Measurements from ENCODE around the gene BTBD19. TPM values are rescaled to one million over a fixed set of nuclear protein-coding genes. Genes with fewer than 3 reads are reported as not detected.
"Not testable (repeated sequence)": the region's sequence is repeated elsewhere in the genome, so short reads cannot be mapped to it uniquely, and the experiment has no call there.

BTBD19 gene, protein sequence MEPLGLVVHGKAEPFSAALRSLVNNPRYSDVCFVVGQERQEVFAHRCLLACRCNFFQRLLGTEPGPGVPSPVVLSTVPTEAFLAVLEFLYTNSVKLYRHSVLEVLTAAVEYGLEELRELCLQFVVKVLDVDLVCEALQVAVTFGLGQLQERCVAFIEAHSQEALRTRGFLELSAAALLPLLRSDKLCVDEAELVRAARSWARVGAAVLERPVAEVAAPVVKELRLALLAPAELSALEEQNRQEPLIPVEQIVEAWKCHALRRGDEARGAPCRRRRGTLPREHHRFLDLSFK
- polyA plus RNA-seq (2012; ENCODE audit: low read depth, missing spikeins) = 1.6 TPM

DNA sequence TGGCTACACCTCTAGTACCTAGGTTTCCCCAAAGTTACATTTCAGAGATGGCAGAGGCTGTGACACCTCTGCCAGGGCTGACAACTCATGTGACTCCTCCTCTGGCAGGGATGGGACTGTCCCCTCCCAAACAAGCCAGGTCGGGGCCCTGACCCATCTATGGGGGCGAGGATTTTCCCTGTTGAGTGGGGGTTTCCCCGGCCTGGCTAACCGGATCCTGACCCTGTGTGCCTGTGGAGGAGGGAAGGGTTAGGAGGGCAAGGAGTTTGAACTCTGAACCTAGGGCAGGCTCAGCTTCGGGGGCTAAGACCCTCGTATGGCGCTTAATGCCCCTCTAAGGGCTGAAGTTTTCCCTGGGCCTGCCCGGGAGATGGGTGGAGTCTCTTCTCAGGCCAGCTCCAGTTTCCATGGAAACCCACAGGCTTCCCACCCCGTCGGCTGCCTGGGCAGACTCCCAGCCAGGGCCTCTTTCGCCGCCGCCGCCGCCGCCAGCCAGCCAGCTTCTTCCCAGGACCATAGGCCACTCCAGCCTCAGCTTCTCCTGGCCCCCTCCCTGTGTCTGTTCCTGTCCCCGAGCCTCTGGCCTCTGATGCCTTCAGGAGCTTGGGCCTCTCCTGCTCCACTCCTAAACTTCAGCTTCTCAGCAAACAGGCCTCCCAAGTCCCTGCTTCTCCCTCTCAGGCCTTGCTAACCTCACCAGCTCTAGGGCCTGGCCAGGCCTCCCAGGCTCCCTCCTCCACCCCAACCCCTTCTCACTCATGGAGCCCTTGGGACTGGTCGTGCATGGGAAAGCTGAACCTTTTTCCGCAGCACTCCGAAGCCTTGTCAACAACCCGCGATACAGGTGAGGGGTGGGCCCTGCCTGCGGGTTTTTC lies at the start of gene BTBD19:
Gene BTBD19 (plus strand): TSS at position 461 of the 875 bp plus-strand sequence. CDS start 298 bp downstream, at position 759.
- DNase-seq (ENCODE audit: insufficient read length, low spot score) (no peak), FAIRE-seq (no peak)
- TF ChIP-seq POLR2A (IDR thresholded peaks at IDR 0.05; ENCODE audit: low read depth, low read length) (no peak), POU2F2 (IDR thresholded peaks at IDR 0.05; ENCODE audit: low read depth, low read length) (peak; percentile 74), POLR2AphosphoS5 (IDR thresholded peaks at IDR 0.05; ENCODE audit: low read depth, low read length) (peak; percentile 0; the same call in 1 of the 2 replicates), SPI1 (IDR thresholded peaks at IDR 0.05; ENCODE audit: low read depth, low read length) (no peak), PAX5 (IDR thresholded peaks at IDR 0.05; ENCODE audit: insufficient read depth, low read length, severe bottlenecking) (no peak), TAF1 (IDR thresholded peaks at IDR 0.05; ENCODE audit: low read depth, low read length) (0 out of 2 replicates have a peak, but pooled peaks have one; percentile 31)

DNA sequence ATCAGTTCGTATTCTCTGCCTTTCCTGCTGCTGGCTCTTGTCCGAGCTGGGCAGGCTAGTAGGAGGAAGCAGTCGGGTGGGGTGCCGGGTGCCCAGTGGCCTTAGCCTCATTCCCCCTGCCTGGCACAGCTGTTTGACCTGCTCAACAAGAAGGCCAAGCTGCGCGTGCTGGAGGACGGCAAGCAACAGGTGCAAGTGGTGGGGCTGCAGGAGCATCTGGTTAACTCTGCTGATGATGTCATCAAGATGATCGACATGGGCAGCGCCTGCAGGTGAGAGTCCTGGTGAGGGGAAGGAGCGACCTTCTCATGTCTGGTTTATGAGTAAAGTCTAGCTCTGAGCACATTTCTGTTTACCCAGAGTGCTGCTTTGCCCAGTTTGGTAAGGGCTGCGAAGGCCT lies 49.2 kb upstream of the BTBD19 start:
- TF ChIP-seq POLR2AphosphoS5 (IDR thresholded peaks at IDR 0.05; ENCODE audit: low read depth, low read length) (no peak), PAX5 (IDR thresholded peaks at IDR 0.05; ENCODE audit: insufficient read depth, low read length, severe bottlenecking) (no peak), POLR2A (IDR thresholded peaks at IDR 0.05; ENCODE audit: low read depth, low read length) (no peak), POU2F2 (IDR thresholded peaks at IDR 0.05; ENCODE audit: low read depth, low read length) (no peak), SPI1 (IDR thresholded peaks at IDR 0.05; ENCODE audit: low read depth, low read length) (no peak), TAF1 (IDR thresholded peaks at IDR 0.05; ENCODE audit: low read depth, low read length) (no peak)
- no peak for DNase-seq (ENCODE audit: insufficient read length, low spot score)
- FAIRE-seq = no peak

DNA sequence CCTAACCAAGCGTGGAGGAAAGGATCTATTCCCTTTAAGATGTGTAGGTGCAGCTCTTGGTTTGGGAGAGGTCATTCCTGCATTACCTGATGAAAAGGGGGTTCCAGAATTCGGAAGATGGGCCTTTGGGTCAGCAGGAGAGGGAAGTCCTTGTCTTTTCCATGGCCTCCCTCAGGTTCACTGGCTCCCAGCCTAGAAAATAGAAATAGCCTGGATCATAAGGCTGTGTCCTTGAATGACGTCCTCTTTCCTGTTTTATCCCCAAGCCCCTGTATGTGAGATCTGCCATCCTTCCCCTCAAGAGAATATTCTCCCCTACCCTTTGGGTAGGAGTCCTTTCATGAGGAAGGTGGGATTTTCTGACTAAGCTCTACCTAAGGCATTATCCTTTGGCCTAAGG lies 47.4 kb upstream of the BTBD19 start:
- DNase-seq (ENCODE audit: insufficient read length, low spot score) = no peak
- FAIRE-seq = no peak
- TF ChIP-seq SPI1 (IDR thresholded peaks at IDR 0.05; ENCODE audit: low read depth, low read length) (no peak), TAF1 (IDR thresholded peaks at IDR 0.05; ENCODE audit: low read depth, low read length) (no peak), POLR2AphosphoS5 (IDR thresholded peaks at IDR 0.05; ENCODE audit: low read depth, low read length) (no peak), POU2F2 (IDR thresholded peaks at IDR 0.05; ENCODE audit: low read depth, low read length) (no peak), POLR2A (IDR thresholded peaks at IDR 0.05; ENCODE audit: low read depth, low read length) (no peak), PAX5 (IDR thresholded peaks at IDR 0.05; ENCODE audit: insufficient read depth, low read length, severe bottlenecking) (no peak)

DNA sequence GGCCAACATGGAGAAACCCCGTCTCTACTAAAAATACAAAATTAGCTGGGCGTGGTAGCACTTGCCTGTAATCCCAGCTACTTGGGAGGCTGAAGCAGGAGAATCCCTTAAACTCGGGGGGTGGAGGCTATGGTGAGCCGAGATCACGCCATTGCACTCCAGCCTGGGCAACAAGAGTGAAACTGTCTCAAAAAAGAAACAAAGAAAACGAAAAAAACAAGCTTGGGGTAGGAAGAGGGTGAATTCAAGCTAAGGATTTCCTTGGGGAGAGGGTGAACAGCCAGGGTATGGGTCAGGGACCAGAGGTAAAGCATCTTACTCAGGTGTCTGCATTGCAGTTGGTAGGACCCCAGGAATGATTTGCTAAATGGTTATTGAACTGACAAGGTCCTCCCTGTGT lies 41.9 kb upstream of the BTBD19 start:
- FAIRE-seq; DNase-seq (ENCODE audit: insufficient read length, low spot score): not testable (repeated sequence)

DNA sequence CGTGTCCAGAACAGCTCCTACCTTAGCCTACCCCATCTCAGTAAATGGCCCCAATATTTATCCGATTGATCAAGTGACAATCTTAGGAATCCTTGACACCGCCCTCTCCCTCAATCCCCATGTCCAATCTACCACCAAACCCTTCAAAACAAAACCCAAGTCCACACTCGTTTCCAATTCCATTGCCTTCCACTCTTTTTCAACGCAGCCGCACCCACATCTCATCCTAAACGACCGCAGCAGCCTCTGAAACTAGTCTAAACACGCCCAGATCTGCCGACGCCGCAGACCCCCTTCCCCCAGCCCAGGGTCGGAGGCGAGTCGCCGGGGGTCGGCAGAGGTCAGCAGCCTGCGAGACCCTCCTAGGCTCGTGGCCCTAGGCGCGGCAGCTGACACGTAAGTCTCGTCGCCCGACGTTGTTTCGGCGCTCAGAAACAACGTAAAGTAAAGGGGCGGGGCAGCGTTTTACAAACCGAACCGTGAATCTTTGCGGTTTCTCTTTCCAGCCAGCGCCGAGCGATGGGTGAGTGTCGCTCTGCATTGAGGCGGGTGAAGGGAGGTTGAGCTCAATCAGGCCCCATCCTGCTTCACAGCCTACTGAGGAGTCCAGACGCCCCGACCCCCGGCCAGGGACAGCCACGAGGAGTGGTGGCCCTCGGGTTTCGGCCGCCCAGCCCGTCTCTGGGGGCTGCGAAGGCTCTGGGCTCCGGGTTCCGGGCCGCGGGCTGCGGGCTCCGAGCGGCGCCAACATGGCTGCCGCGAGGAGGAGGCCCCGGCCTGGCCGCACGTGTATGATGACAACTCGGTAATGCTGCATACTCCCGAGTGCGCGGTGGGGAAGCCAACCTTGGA lies 33.0 kb upstream of the BTBD19 start, which contains the start of gene RPS8:
Gene RPS8 (plus strand): TSS at position 463 of the 852 bp plus-strand sequence. CDS start 57 bp downstream, at position 520.
- peak; percentile 78 for DNase-seq (ENCODE audit: insufficient read length, low spot score)
- TF ChIP-seq SPI1 (IDR thresholded peaks at IDR 0.05; ENCODE audit: low read depth, low read length) (no peak), PAX5 (IDR thresholded peaks at IDR 0.05; ENCODE audit: insufficient read depth, low read length, severe bottlenecking) (peak; percentile 4), POLR2A (IDR thresholded peaks at IDR 0.05; ENCODE audit: low read depth, low read length) (peak; percentile 99), POU2F2 (IDR thresholded peaks at IDR 0.05; ENCODE audit: low read depth, low read length) (peak; percentile 95), TAF1 (IDR thresholded peaks at IDR 0.05; ENCODE audit: low read depth, low read length) (peak; percentile 99), POLR2AphosphoS5 (IDR thresholded peaks at IDR 0.05; ENCODE audit: low read depth, low read length) (peak; percentile 99)
- FAIRE-seq = peak; percentile 92

DNA sequence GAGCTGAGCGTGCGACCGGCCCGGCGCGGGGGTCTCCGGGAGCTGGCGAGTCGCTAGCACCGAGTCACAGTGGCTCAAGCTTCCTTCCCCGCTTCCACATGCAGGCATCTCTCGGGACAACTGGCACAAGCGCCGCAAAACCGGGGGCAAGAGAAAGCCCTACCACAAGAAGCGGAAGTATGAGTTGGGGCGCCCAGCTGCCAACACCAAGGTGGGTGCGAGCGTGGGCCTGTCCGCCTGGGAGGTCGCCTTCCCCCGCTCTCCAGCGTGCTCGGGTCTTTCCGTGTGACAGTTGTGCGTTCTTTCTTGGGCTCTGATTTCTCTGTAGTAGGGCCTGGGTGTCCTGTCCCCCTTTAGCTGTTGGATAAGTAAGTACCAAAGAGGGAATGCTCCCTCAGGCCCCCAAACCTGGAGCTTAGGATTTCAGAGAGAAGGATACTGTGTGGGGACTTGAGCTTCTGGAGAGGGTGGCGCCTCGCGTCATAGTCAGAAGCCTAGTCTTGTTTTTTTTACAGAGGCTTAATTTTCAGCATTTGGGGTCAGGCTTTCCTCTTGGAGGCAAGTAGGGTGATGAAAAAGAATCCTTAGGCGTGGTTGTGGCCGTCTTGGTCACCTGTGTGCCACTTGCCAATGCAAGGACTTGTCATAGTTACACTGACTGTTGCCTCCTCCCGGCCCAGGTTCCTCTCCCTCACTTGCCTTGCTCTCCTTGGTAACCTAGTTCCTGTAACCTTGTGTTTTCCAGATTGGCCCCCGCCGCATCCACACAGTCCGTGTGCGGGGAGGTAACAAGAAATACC lies 32.2 kb upstream of the BTBD19 start:
- DNase-seq (ENCODE audit: insufficient read length, low spot score) (no peak), FAIRE-seq (no peak)
- no peak for TF ChIP-seq TAF1 (IDR thresholded peaks at IDR 0.05; ENCODE audit: low read depth, low read length)
- TF ChIP-seq SPI1 (IDR thresholded peaks at IDR 0.05; ENCODE audit: low read depth, low read length) = 0 out of 2 replicates have a peak, but pooled peaks have one; percentile 6
- no peak for TF ChIP-seq POU2F2 (IDR thresholded peaks at IDR 0.05; ENCODE audit: low read depth, low read length)

DNA sequence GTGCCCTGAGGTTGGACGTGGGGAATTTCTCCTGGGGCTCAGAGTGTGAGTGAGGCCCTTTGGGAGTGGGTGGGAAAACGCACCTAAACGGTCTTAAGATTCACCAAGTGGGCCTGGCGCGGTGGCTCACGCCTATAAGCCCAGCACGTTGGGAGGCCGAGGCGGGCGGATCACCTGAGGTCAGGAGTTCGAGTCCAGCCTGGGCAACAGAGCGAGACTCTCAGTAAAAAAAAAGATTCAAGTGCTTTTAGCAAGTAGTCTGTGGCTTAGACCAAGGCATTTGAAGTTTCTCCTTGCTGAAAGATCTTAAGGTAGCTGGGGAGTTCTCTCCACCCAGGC lies 31.6 kb upstream of the BTBD19 start:
- no peak for FAIRE-seq
- no peak for DNase-seq (ENCODE audit: insufficient read length, low spot score)
- TF ChIP-seq SPI1 (IDR thresholded peaks at IDR 0.05; ENCODE audit: low read depth, low read length) (no peak), POLR2A (IDR thresholded peaks at IDR 0.05; ENCODE audit: low read depth, low read length) (0 out of 2 replicates have a peak, but pooled peaks have one; percentile 41), TAF1 (IDR thresholded peaks at IDR 0.05; ENCODE audit: low read depth, low read length) (no peak), POU2F2 (IDR thresholded peaks at IDR 0.05; ENCODE audit: low read depth, low read length) (no peak), PAX5 (IDR thresholded peaks at IDR 0.05; ENCODE audit: insufficient read depth, low read length, severe bottlenecking) (no peak), POLR2AphosphoS5 (IDR thresholded peaks at IDR 0.05; ENCODE audit: low read depth, low read length) (no peak; the same call in 1 of the 2 replicates)

DNA sequence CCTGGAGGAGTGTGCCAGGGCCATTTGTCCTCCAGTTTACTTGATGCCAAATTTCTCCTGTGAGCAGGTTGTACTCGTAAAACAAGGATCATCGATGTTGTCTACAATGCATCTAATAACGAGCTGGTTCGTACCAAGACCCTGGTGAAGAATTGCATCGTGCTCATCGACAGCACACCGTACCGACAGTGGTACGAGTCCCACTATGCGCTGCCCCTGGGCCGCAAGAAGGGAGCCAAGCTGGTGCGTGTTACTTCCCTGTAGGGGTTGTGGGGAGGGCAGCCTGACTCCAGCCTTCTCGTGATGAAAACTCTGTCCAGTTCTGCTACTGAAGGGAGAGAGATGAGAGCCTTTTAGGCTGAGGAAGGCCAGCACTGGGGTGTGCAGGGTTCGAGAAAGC lies 30.8 kb upstream of the BTBD19 start:
- DNase-seq (ENCODE audit: insufficient read length, low spot score) (no peak), FAIRE-seq (no peak)
- TF ChIP-seq POU2F2 (IDR thresholded peaks at IDR 0.05; ENCODE audit: low read depth, low read length) (no peak), TAF1 (IDR thresholded peaks at IDR 0.05; ENCODE audit: low read depth, low read length) (no peak), SPI1 (IDR thresholded peaks at IDR 0.05; ENCODE audit: low read depth, low read length) (no peak), POLR2AphosphoS5 (IDR thresholded peaks at IDR 0.05; ENCODE audit: low read depth, low read length) (no peak), POLR2A (IDR thresholded peaks at IDR 0.05; ENCODE audit: low read depth, low read length) (no peak; the same call in 1 of the 2 replicates), PAX5 (IDR thresholded peaks at IDR 0.05; ENCODE audit: insufficient read depth, low read length, severe bottlenecking) (no peak)

Measured in GM12891 (cell line).